ENCODE measurements around the gene AUTS2.

The AUTS2 gene

GRCh38 chr7:70829221-70830059 is 1231.2 kb downstream of the AUTS2 start:
- peak; percentile 54 for DNase-seq

DNA sequence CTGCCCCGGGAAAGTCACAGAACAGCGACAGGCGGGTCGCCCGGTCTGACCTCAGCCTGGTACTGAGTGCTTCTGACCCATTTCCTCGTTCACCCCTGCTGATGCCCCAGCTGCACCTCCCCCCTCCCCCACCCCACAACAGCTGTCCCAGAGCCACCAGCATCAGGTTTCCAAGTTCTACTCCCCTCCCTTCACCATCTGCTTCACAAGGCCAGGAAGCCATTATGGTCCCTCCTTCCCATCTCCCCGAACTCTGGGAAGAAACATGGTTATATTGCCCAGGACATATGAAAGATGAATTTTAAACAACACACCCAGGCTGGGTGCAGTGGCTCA is 1231.8 kb downstream of the AUTS2 start:
- DNase-seq = no peak

- no peak for DNase-seq
Observed at GRCh38 chr7:70830426-70830825, 1232.2 kb downstream of the AUTS2 start.

DNA sequence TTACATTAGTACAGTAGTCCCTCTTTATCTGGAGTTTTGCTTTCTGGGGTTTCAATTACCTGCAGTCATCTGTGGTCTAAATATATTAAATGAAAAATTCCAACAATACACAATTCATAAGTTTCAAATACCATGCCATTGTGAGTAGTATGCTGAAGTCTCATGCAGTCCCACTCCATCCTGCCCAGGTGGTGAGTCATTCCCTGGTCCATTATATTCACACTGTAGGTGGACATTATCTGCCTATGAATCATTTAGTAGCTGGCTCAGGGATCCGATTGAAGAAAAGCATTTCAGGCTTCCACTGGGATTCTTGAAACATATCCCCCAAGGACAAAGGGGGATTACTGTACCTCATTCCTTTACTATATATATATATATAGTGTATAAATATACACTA is 1235.5 kb downstream of the AUTS2 start:
- DNase-seq = peak; percentile 94

DNA sequence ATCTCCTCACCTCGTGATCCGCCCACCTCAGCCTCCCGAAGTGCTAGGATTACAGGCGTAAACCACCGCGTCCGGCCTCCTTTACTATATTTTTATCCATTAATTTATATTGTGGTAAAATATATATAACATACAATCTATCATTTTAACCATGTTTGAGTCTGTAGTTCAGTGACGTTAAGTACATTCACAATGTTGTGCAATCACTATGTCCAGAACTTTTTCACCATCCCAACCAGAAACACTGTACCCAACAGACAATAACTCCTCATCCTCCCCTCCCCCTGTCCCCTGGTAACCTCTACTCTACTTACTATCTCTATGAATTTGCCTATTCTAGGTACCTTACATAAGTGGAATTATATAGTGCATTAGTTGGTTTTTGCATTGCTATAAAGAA is 1236.1 kb downstream of the AUTS2 start:
- no peak for DNase-seq

DNA sequence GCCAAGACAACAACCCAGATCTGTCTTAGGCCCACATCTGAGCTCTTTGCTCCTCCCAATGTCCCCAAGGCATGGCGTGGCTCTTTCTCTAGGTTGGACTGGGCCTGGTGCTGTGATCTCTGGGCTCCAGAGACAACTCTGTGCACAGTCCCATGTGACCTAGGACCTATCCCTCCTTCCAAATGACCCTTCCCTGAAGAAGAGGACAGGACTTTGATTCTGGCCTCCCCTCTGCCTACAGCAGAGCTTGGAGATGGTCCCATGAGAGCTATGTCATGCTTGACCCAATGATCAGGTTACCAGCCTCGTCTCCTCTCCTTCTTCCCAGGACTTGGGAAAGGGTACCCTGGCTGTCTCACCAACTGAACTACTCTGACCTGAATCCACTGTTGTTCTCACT is 1237.4 kb downstream of the AUTS2 start:
- no peak for DNase-seq

GRCh38 chr7:70836279-70836678 is 1238.0 kb downstream of the AUTS2 start:
- no peak for DNase-seq

- no peak for DNase-seq
Observed at GRCh38 chr7:70836946-70837345, 1238.7 kb downstream of the AUTS2 start.

- DNase-seq = no peak
Observed at GRCh38 chr7:70837589-70837988, 1239.3 kb downstream of the AUTS2 start.

DNA sequence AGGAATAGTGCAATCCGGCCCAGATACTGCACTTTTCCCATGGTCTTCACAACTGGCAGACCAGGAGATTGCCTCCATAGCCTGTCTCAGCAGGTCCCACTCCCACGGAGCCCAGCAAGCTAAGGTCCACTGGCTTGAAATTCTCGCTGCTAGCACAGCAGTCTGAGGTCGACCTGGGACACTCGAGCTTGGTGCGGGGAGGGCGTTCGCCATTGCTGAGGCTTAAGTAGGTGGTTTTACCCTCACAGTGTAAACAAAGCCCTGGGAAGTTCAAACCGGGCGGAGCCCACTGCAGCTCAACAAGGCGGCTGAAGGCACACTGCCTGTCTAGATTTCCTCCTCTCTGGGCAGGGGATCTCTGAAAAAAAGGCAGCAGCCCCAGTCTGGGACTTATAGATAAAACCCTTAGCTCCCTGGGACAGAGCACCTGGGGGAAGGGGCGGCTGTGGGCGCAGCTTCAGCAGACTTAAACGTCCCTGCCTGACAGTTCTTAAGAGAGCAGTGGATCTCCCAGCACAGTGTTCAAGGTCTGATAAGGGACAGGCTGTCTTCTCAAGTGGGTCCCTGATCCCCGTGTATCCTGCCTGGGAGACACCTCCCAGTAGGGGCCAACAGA is 1240.1 kb downstream of the AUTS2 start:
- no peak for DNase-seq

All from fibroblast of skin of right biceps (primary cell).